GM23338 (cell line): Measurements from ENCODE around the gene TECR. TPM values are rescaled to one million over a fixed set of nuclear protein-coding genes. Genes with fewer than 3 reads are reported as not detected.
"Not testable (repeated sequence)": the region's sequence is repeated elsewhere in the genome, so short reads cannot be mapped to it uniquely, and the experiment has no call there.

Experiments
- ATAC-seq: fragments of 200-7000 bp; cut with Tn5 transposase; 3 replicates; pipeline ENCODE4 v1.9.1; 2020
- DNase-seq: peaks from one replicate; pipeline ENCODE4 v3.0.0-alpha.2; 2015; ENCODE audit warnings: low spot score
- H2AFZ ChIP-seq: fragments of 200-600 bp; sonication (generic); 2 replicates; pipeline ENCODE4 v1.8.0; 2016; ENCODE audit warnings: antibody characterized with exemption, mild to moderate bottlenecking, moderate library complexity
- H3F3A ChIP-seq: fragments of 200-600 bp; sonication (generic); replicated peaks from 2 replicates; pipeline ENCODE4 v1.8.0; 2017; ENCODE audit warnings: antibody characterized with exemption, mixed run types, low read depth
- H3K27ac ChIP-seq: fragments of 200-600 bp; sonication (generic); 2 replicates; pipeline ENCODE4 v1.6.1; 2016; ENCODE audit warnings: low read depth
- H3K27me3 ChIP-seq: fragments of 200-600 bp; sonication (generic); 2 replicates; pipeline ENCODE4 v1.8.0; 2016; ENCODE audit warnings: mild to moderate bottlenecking, mixed run types, moderate library complexity; ENCODE audit not compliant: insufficient read depth
- H3K36me3 ChIP-seq: fragments of 200-600 bp; sonication (generic); 2 replicates; pipeline ENCODE4 v1.8.0; 2016; ENCODE audit warnings: mild to moderate bottlenecking; ENCODE audit not compliant: insufficient read depth
- H3K4me1 ChIP-seq: fragments of 200-600 bp; sonication (generic); 2 replicates; pipeline ENCODE4 v1.8.0; 2016; ENCODE audit warnings: mild to moderate bottlenecking, moderate library complexity; ENCODE audit not compliant: insufficient read depth
- H3K4me2 ChIP-seq: fragments of 200-600 bp; sonication (generic); 2 replicates; pipeline ENCODE4 v1.7.1; 2017; ENCODE audit warnings: mixed run types
- H3K4me3 ChIP-seq: fragments of 200-600 bp; sonication (generic); 2 replicates; pipeline ENCODE4 v1.6.1; 2016; ENCODE audit warnings: mixed run types
- H3K79me2 ChIP-seq: fragments of 200-600 bp; sonication (generic); replicated peaks from 2 replicates; pipeline ENCODE4 v1.8.0; 2017; ENCODE audit warnings: mild to moderate bottlenecking; ENCODE audit not compliant: insufficient read depth
- H3K9me2 ChIP-seq: fragments of 200-600 bp; sonication (generic); 2 replicates; pipeline ENCODE4 v1.8.0; 2017; ENCODE audit not compliant: insufficient read depth
- H4K20me1 ChIP-seq: fragments of 200-600 bp; sonication (generic); replicated peaks from 2 replicates; pipeline ENCODE4 v1.8.0; 2017; ENCODE audit warnings: mild to moderate bottlenecking; ENCODE audit not compliant: insufficient read depth
- H3K27ac Mint-ChIP-seq: 2 replicates; pipeline ENCODE4 v1.8.0; 2020; ENCODE audit warnings: inconsistent platforms, mild to moderate bottlenecking, moderate library complexity, mixed read lengths
- H3K27me3 Mint-ChIP-seq: 3 replicates; pipeline ENCODE4 v1.8.0; 2022; ENCODE audit warnings: low read depth, mild to moderate bottlenecking, moderate library complexity, mixed read lengths, inconsistent platforms; ENCODE audit not compliant: insufficient read depth, poor library complexity
- H3K36me3 Mint-ChIP-seq: 3 replicates; pipeline ENCODE4 v1.8.0; 2021; ENCODE audit warnings: low read depth, mild to moderate bottlenecking, inconsistent platforms, moderate library complexity, mixed read lengths
- H3K4me1 Mint-ChIP-seq: 3 replicates; pipeline ENCODE4 v1.8.0; 2020; ENCODE audit warnings: mild to moderate bottlenecking, inconsistent platforms, mixed read lengths
- H3K4me3 Mint-ChIP-seq: 3 replicates; pipeline ENCODE4 v1.8.0; 2021; ENCODE audit warnings: moderate library complexity, mild to moderate bottlenecking, inconsistent platforms, mixed read lengths
- H3K9me3 Mint-ChIP-seq: 3 replicates; pipeline ENCODE4 v1.8.0; 2020; ENCODE audit warnings: moderate library complexity, mild to moderate bottlenecking, inconsistent platforms, mixed read lengths
- EZH2phosphoT487 ChIP-seq: fragments of 200-600 bp; sonication (generic); IDR thresholded peaks from one replicate; pipeline ENCODE4 v1.8.1; 2018; ENCODE audit warnings: antibody characterized with exemption; ENCODE audit not compliant: unreplicated experiment
- POLR2AphosphoS5 ChIP-seq: IDR thresholded peaks from 2 replicates; pipeline ENCODE4 v1.6.1; 2016; ENCODE audit warnings: antibody characterized with exemption, low read depth
- ZNF331 ChIP-seq: fragments of 250-450 bp; sonication (Bioruptor Pico); IDR thresholded peaks from 2 replicates; pipeline ENCODE4 v1.5.0; 2020; ENCODE audit warnings: low read depth, mild to moderate bottlenecking, moderate library complexity
- polyA plus RNA-seq: library from polyadenylated mRNA; unstranded; fragments of >200 nt; fragmentation: Nextera tagmentation; extraction: Ambion mirVana; gene quantifications from 2 replicates; pipeline ENCODE4 v1.2.1, GENCODE V29; 2016
- total RNA-seq: library from RNA; depleted of rRNA; stranded (reverse); fragments of >200 nt; shearing (Covaris generic); gene quantifications from 2 replicates; pipeline ENCODE4 v1.2.3, GENCODE V29; 2014
- TF ChIP-seq, protein P1 (sequence below), 2 experiments: fragments of 200-600 bp in 1 of 2; sonication (generic) in 1 of 2; conservative IDR thresholded peaks; 2 replicates each; pipeline versions ENCODE4 v1.5.1 to v1.6.1; 2016 to 2017; ENCODE audit warnings: antibody characterized with exemption in 2 of 2, low read depth in 2 of 2, mild to moderate bottlenecking in 2 of 2, moderate library complexity in 1 of 2

TECR gene
- total and polyA plus RNA-seq, 2 experiments from 2014 or later = 107 to 268 TPM

DNA sequence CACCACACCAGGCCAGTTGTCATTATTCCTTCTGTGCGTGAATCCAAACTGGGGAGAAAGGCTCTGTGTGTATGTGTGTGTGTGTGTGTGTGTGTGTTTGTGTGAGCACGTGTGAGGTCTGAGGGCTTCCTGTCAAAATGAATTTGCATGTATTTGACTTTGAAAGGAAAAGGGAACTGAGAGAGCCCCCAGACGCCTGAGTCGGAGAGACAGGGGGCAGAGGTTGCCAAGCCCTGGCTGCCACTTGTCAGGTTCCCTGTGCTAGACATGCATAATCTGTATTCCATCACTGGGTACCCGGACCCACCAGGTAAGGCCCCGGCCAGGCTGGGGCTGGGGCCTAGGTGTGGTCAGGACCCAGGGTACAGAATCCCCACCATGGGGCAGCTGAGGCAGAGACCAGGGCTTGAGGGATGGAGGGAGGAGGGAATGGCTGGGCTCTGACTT is 53.5 kb downstream of the TECR start, which contains the start of gene CLEC17A:
CLEC17A (plus strand) TSS at position 191 of the 447 bp plus-strand sequence; CDS start at position 268, 77 bp downstream.
- no peaks in the 10 kb centered on the region for H3K4me1 Mint-ChIP-seq
- no peaks in the 10 kb centered on the region for H3K27me3 ChIP-seq
- no peak within 1 kb of the TSS for H3K4me3 Mint-ChIP-seq
- H3K9me2 ChIP-seq = no peaks in the 10 kb centered on the region
- no peaks in the 10 kb centered on the region for H3K36me3 ChIP-seq
- no peaks in the 10 kb centered on the region; the same call in 1 of the 2 replicates for H3K4me1 ChIP-seq
- no peak within 1 kb of the TSS for H3K4me2 ChIP-seq
- H3K4me3 ChIP-seq = no peak within 1 kb of the TSS
- H3K27me3 Mint-ChIP-seq = peaks cover 1% of the 10 kb centered on the region
- no peak for ATAC-seq
- peaks cover 56% of the 10 kb centered on the region for H3K9me3 Mint-ChIP-seq
- no peaks in the 10 kb centered on the region for H3F3A ChIP-seq
- H3K27ac ChIP-seq = no peak within 1 kb of the TSS
- no peaks in the 10 kb centered on the region for H3K79me2 ChIP-seq
- peaks cover 11% of the 10 kb centered on the region; the same call in 2 of the 3 replicates for H3K36me3 Mint-ChIP-seq
- H3K27ac Mint-ChIP-seq = no peak within 1 kb of the TSS
- no peak for DNase-seq
- H4K20me1 ChIP-seq = no peaks in the 10 kb centered on the region
- TF ChIP-seq ZNF331 (CRISPR knock-in tag) (no peak), EZH2phosphoT487 (no peak), POLR2AphosphoS5 (no peak)
- TF ChIP-seq, protein P1, sequence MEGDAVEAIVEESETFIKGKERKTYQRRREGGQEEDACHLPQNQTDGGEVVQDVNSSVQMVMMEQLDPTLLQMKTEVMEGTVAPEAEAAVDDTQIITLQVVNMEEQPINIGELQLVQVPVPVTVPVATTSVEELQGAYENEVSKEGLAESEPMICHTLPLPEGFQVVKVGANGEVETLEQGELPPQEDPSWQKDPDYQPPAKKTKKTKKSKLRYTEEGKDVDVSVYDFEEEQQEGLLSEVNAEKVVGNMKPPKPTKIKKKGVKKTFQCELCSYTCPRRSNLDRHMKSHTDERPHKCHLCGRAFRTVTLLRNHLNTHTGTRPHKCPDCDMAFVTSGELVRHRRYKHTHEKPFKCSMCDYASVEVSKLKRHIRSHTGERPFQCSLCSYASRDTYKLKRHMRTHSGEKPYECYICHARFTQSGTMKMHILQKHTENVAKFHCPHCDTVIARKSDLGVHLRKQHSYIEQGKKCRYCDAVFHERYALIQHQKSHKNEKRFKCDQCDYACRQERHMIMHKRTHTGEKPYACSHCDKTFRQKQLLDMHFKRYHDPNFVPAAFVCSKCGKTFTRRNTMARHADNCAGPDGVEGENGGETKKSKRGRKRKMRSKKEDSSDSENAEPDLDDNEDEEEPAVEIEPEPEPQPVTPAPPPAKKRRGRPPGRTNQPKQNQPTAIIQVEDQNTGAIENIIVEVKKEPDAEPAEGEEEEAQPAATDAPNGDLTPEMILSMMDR (conservative IDR thresholded peaks at IDR 0.05; ENCODE audit: low read depth in 2 of 2) = no peak
- no peak within 1 kb of the TSS for H2AFZ ChIP-seq

DNA sequence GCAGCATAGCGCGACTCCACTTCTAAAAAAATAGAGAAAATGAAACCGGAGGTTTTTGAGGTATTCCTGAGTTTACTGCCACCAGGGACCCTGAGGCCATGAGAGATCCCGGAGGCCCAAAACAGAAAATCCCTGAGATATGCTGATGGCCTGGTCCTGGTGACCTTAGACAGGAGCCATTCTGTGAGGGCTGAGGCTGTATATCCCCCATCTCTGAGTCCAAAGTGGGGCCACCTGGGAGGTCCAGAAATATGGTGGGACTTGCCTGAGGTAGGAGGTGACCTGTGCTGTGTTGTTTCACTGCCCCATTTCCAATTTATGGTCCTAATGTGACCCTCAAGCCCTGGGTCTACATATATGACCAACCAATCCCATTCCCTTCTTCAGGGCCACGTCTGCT is 55.0 kb downstream of the TECR start:
- not testable (repeated sequence) for H3K27me3 Mint-ChIP-seq, H3K27ac ChIP-seq, H3K4me3 Mint-ChIP-seq, H4K20me1 ChIP-seq, H3K27ac Mint-ChIP-seq, H3K79me2 ChIP-seq, H3K36me3 ChIP-seq, ATAC-seq, H3K4me1 ChIP-seq, H3K4me1 Mint-ChIP-seq, H3K27me3 ChIP-seq, H3K9me2 ChIP-seq, DNase-seq, H3F3A ChIP-seq, H3K4me2 ChIP-seq, H3K4me3 ChIP-seq, H2AFZ ChIP-seq
- H3K36me3 Mint-ChIP-seq = peaks cover 14% of the 10 kb centered on the region; the same call in 2 of the 3 replicates
- peaks cover 61% of the 10 kb centered on the region for H3K9me3 Mint-ChIP-seq

DNA sequence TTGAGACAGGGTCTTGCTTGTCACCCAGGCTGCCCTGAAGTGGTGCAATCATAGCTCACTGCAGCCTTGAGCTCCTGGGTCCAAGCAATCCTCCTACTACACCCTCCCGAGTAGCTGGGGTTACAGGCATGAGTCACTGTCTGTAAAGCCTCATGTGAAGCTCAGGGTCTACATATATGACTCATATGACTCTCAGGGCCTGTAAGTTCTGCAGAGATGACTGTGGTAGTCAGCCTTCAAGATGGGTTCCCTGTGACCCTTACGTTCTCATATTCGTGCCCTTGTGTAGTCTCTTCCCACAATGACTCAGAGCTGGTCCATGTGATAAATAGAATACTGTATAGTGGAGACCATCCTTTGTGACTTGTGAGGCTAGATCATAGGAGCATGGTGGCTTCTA is 55.8 kb downstream of the TECR start:
- H3K27me3 ChIP-seq, H3K4me1 Mint-ChIP-seq, H3K4me2 ChIP-seq, H3K4me3 Mint-ChIP-seq, H3K4me1 ChIP-seq, H3K27me3 Mint-ChIP-seq, H3K27ac ChIP-seq, H3K27ac Mint-ChIP-seq, DNase-seq, H3K79me2 ChIP-seq, H3K9me2 ChIP-seq, H3K4me3 ChIP-seq, H4K20me1 ChIP-seq, ATAC-seq, H3F3A ChIP-seq, H2AFZ ChIP-seq, H3K36me3 ChIP-seq: not testable (repeated sequence)
- Mint-ChIP-seq H3K9me3 (peaks cover 58% of the 10 kb centered on the region), H3K36me3 (peaks cover 14% of the 10 kb centered on the region; the same call in 2 of the 3 replicates)

DNA sequence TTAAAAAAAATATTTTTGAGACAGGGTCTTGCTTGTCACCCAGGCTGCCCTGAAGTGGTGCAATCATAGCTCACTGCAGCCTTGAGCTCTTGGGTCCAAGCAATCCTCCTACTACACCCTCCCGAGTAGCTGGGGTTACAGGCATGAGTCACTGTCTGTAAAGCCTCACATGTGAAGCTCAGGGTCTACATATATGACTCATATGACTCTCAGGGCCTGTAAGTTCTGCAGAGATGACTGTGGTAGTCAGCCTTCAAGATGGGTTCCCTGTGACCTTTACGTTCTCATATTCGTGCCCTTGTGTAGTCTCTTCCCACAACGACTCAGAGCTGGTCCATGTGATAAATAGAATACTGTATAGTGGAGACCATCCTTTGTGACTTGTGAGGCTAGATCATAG is 60.0 kb downstream of the TECR start:
- DNase-seq, H3K4me3 ChIP-seq, H3K4me3 Mint-ChIP-seq, H3K27me3 ChIP-seq, H3K27me3 Mint-ChIP-seq, H3K36me3 ChIP-seq, ATAC-seq, H3K4me1 ChIP-seq, H3K4me1 Mint-ChIP-seq, H2AFZ ChIP-seq, H3K9me2 ChIP-seq, H3F3A ChIP-seq, H3K4me2 ChIP-seq, H4K20me1 ChIP-seq, H3K79me2 ChIP-seq, H3K27ac ChIP-seq, H3K27ac Mint-ChIP-seq: not testable (repeated sequence)
- Mint-ChIP-seq H3K36me3 (peaks cover 15% of the 10 kb centered on the region; the same call in 2 of the 3 replicates), H3K9me3 (peaks cover 65% of the 10 kb centered on the region)
